HFFc6 (cell line): ENCODE results near the gene TM9SF2. TPM values are rescaled to one million over a fixed set of nuclear protein-coding genes. Genes with fewer than 3 reads are reported as not detected.

Experiments
- DNase-seq: peaks from one replicate; pipeline ENCODE4 v3.0.0-alpha.2; 2018
- H3K27ac Mint-ChIP-seq: 2 replicates; pipeline ENCODE4 v1.8.0; 2020; ENCODE audit warnings: mild to moderate bottlenecking, mixed read lengths
- H3K27me3 Mint-ChIP-seq: 2 replicates; pipeline ENCODE4 v1.8.0; 2021; ENCODE audit warnings: mild to moderate bottlenecking, moderate library complexity, mixed read lengths; ENCODE audit not compliant: insufficient read depth
- H3K36me3 Mint-ChIP-seq: 2 replicates; pipeline ENCODE4 v1.8.0; 2021; ENCODE audit warnings: low read depth, mixed read lengths
- H3K4me1 Mint-ChIP-seq: 2 replicates; pipeline ENCODE4 v1.8.0; 2020; ENCODE audit warnings: low read depth, mixed read lengths
- H3K4me3 Mint-ChIP-seq: 2 replicates; pipeline ENCODE4 v1.8.0; 2020; ENCODE audit warnings: mild to moderate bottlenecking, moderate library complexity, mixed read lengths
- H3K9me3 Mint-ChIP-seq: 2 replicates; pipeline ENCODE4 v1.8.0; 2020; ENCODE audit warnings: mild to moderate bottlenecking, mixed read lengths
- CTCF ChIP-seq: fragments of 200-600 bp; sonication (generic); IDR thresholded peaks from 2 replicates; pipeline ENCODE4 v1.5.0; 2021; ENCODE audit warnings: antibody characterized with exemption, mild to moderate bottlenecking
- total RNA-seq, 6 experiments: library from RNA; stranded (reverse); fragmentation: NEBNext Ultra II Directional; extraction: Animal tissue kit (Norgen Biotek cat#: 25700); gene quantifications; 2 replicates in 1 of 6; 3 replicates in 5 of 6; pipeline ENCODE4 v1.2.3, GENCODE V29; 2021

TM9SF2 gene
- total RNA-seq, 6 experiments from 2014 or later, result 101 to 127 (median 122) TPM

- H3K36me3 Mint-ChIP-seq, result no peaks in the 10 kb centered on the region
- H3K27me3 Mint-ChIP-seq, result peaks cover 21% of the 10 kb centered on the region
- H3K4me3 Mint-ChIP-seq, result peak within 1 kb of the TSS; percentile 86
- peak within 1 kb of the TSS; percentile 21; the same call in 1 of the 2 replicates for H3K27ac Mint-ChIP-seq
- TF ChIP-seq CTCF, result no peak
- peaks cover 12% of the 10 kb centered on the region for H3K4me1 Mint-ChIP-seq
- H3K9me3 Mint-ChIP-seq, result no peaks in the 10 kb centered on the region
- peak; percentile 71 for DNase-seq
Measured at GRCh38 chr13:99606324-99607066, 105.2 kb downstream of the TM9SF2 start, which contains the start of gene CLYBL. TSS of gene CLYBL (plus strand) at chr13:99606690.

DNA sequence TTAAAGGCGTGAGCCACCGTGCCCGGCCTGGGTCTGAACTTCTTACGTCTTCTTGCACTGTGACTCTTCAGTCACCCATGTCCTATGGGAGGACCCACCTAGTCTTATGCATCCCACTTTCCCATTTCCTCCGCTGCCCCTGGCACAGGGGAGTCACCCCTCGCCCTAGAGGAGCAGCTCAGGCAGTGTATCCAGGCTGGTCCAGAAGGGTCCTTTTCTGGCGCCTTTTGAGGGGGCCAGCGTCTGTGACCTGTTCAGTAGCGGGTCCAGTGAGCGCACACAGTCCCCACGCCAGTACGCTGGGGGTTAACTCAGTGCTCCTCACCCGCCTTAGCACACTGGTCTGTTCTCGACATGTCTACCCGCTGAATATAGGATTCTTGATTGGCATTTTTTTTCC is 107.1 kb downstream of the TM9SF2 start:
- Mint-ChIP-seq H3K4me3 (no peak overlapping the region), H3K4me1 (peaks cover 12% of the 10 kb centered on the region), H3K27ac (no peak overlapping the region), H3K9me3 (no peaks in the 10 kb centered on the region), H3K36me3 (no peaks in the 10 kb centered on the region), H3K27me3 (peaks cover 13% of the 10 kb centered on the region)
- DNase-seq, result no peak
- no peak for TF ChIP-seq CTCF

GRCh38 chr13:99610702-99611289 is 109.5 kb downstream of the TM9SF2 start:
- no peak for DNase-seq
- no peaks in the 10 kb centered on the region for H3K36me3 Mint-ChIP-seq
- TF ChIP-seq CTCF, result peak; percentile 56; the same call in 1 of the 2 replicates

More at GRCh38 chr13:99610702-99611289, 109.5 kb downstream of the TM9SF2 start:
- Mint-ChIP-seq H3K9me3 (no peaks in the 10 kb centered on the region), H3K4me1 (peaks cover 5% of the 10 kb centered on the region), H3K27ac (no peak overlapping the region), H3K27me3 (peaks cover 5% of the 10 kb centered on the region; the same call in 1 of the 2 replicates), H3K4me3 (no peak overlapping the region)

Other genes with a start within 250 kb of the TM9SF2 start
- gene GPR18, start 243.1 kb upstream of the TM9SF2 start, total RNA-seq, result not detected
- under 1 TPM in 1 of 6 experiments, not detected in 5; 0.17 TPM for gene GPR183, start 194.1 kb upstream of the TM9SF2 start, total RNA-seq
- 1 to 10 TPM in 2 of 6 experiments, under 1 TPM in 4; 0.41 to 1.1 (median 0.77) TPM for gene CLYBL, start 105.2 kb downstream of the TM9SF2 start, total RNA-seq